CD4-positive, alpha-beta T cell treated with Interleukin-6 for 4 hours (primary cell): Measurements from ENCODE around the gene ECPAS.
"Not testable (repeated sequence)": the region's sequence is repeated elsewhere in the genome, so short reads cannot be mapped to it uniquely, and the experiment has no call there.

Experiments used
- DNase-seq: peaks from one replicate; pipeline ENCODE4 v3.0.0-alpha.2; 2020; ENCODE audit warnings: mixed read lengths

ECPAS gene

GRCh38 chr9:111411266-111411665 lies 72.9 kb downstream of the ECPAS start:
- DNase-seq: no peak

- no peak for DNase-seq
Observed at GRCh38 chr9:111407813-111408212, 76.4 kb downstream of the ECPAS start.

- DNase-seq: no peak
Observed at GRCh38 chr9:111405701-111406100, 78.5 kb downstream of the ECPAS start.

- not testable (repeated sequence) for DNase-seq
Observed at GRCh38 chr9:111401486-111401885, 82.7 kb downstream of the ECPAS start.

- no peak for DNase-seq
Observed at GRCh38 chr9:111400564-111400898, 83.7 kb downstream of the ECPAS start.

- DNase-seq: no peak
Observed at GRCh38 chr9:111399772-111400563, 84.2 kb downstream of the ECPAS start.

GRCh38 chr9:111399211-111399739 lies 84.9 kb downstream of the ECPAS start:
- DNase-seq: no peak

- no peak for DNase-seq
Observed at GRCh38 chr9:111393971-111394370, 90.2 kb downstream of the ECPAS start.

GRCh38 chr9:111389406-111389805 lies 94.8 kb downstream of the ECPAS start:
- no peak for DNase-seq

GRCh38 chr9:111386386-111386785 lies 97.8 kb downstream of the ECPAS start:
- DNase-seq: no peak

- DNase-seq: no peak
Observed at GRCh38 chr9:111381006-111381405, 103.2 kb downstream of the ECPAS start.

GRCh38 chr9:111375817-111376564 lies 108.2 kb downstream of the ECPAS start:
- no peak for DNase-seq

- no peak for DNase-seq
Observed at GRCh38 chr9:111375062-111375461, 109.1 kb downstream of the ECPAS start.

- no peak for DNase-seq
Observed at GRCh38 chr9:111372297-111372696, 111.9 kb downstream of the ECPAS start.

- DNase-seq: no peak
Observed at GRCh38 chr9:111366978-111367377, 117.2 kb downstream of the ECPAS start.

GRCh38 chr9:111362526-111362925 lies 121.7 kb downstream of the ECPAS start:
- DNase-seq: no peak

GRCh38 chr9:111360881-111361280 lies 123.3 kb downstream of the ECPAS start:
- DNase-seq: no peak

GRCh38 chr9:111356481-111357244 lies 127.5 kb downstream of the ECPAS start:
- DNase-seq: no peak

GRCh38 chr9:111352545-111352944 lies 131.6 kb downstream of the ECPAS start:
- DNase-seq: no peak

GRCh38 chr9:111350556-111350955 lies 133.6 kb downstream of the ECPAS start:
- DNase-seq: no peak

GRCh38 chr9:111349766-111350165 lies 134.4 kb downstream of the ECPAS start:
- no peak for DNase-seq

- DNase-seq: no peak
Observed at GRCh38 chr9:111348821-111349271, 135.3 kb downstream of the ECPAS start.

- DNase-seq: not testable (repeated sequence)
Observed at GRCh38 chr9:111334318-111334863, 149.8 kb downstream of the ECPAS start.
